Hepatocyte (in vitro differentiated cells): ENCODE results near the gene NAP1L4. TPM values are rescaled to one million over a fixed set of nuclear protein-coding genes. Genes with fewer than 3 reads are reported as not detected.

Experiments used
- DNase-seq: peaks from one replicate; pipeline ENCODE4 v3.0.0-alpha.2; 2016; ENCODE audit warnings: low spot score
- H2AFZ ChIP-seq: fragments of 200-600 bp; sonication (generic); 2 replicates; pipeline ENCODE4 v1.6.0; 2016; ENCODE audit warnings: antibody characterized with exemption, mild to moderate bottlenecking
- H3K27ac ChIP-seq: fragments of 200-600 bp; sonication (generic); 2 replicates; pipeline ENCODE4 v1.5.1; 2016; ENCODE audit warnings: mild to moderate bottlenecking
- H3K27me3 ChIP-seq: fragments of 200-600 bp; sonication (generic); 2 replicates; pipeline ENCODE4 v1.6.1; 2016
- H3K36me3 ChIP-seq: fragments of 200-600 bp; sonication (generic); replicated peaks from 2 replicates; pipeline ENCODE4 v1.5.1; 2016; ENCODE audit warnings: low read depth; ENCODE audit not compliant: insufficient read depth
- H3K4me1 ChIP-seq: fragments of 200-600 bp; sonication (generic); 2 replicates; pipeline ENCODE4 v1.5.1; 2016; ENCODE audit warnings: mild to moderate bottlenecking, moderate library complexity; ENCODE audit not compliant: insufficient read depth
- H3K4me2 ChIP-seq: fragments of 200-600 bp; sonication (generic); 2 replicates; pipeline ENCODE4 v1.6.0; 2016
- H3K4me3 ChIP-seq: fragments of 200-600 bp; sonication (generic); 2 replicates; pipeline ENCODE4 v1.5.1; 2016; ENCODE audit warnings: mild to moderate bottlenecking
- H3K79me2 ChIP-seq: fragments of 200-600 bp; sonication (generic); 2 replicates; pipeline ENCODE4 v1.6.0; 2017; ENCODE audit warnings: mild to moderate bottlenecking
- H3K9me2 ChIP-seq: fragments of 200-600 bp; sonication (generic); replicated peaks from 2 replicates; pipeline ENCODE4 v1.6.0; 2017; ENCODE audit warnings: mild to moderate bottlenecking; ENCODE audit not compliant: insufficient read depth
- H3K9me3 ChIP-seq: fragments of 200-600 bp; sonication (generic); 2 replicates; pipeline ENCODE4 v1.5.1; 2016; ENCODE audit warnings: low read depth, mild to moderate bottlenecking
- H4K20me1 ChIP-seq: fragments of 200-600 bp; sonication (generic); 2 replicates; pipeline ENCODE4 v1.6.0; 2016; ENCODE audit warnings: mild to moderate bottlenecking; ENCODE audit not compliant: insufficient read depth, poor library complexity, severe bottlenecking
- CTCF ChIP-seq: fragments of 200-600 bp; sonication (generic); IDR thresholded peaks from 2 replicates; pipeline ENCODE4 v1.5.1; 2016; ENCODE audit warnings: antibody characterized with exemption, mild to moderate bottlenecking; ENCODE audit not compliant: poor library complexity
- EZH2 ChIP-seq: fragments of 200-600 bp; sonication (generic); IDR thresholded peaks from 2 replicates; pipeline ENCODE4 v1.6.1; 2016; ENCODE audit warnings: antibody characterized with exemption, mild to moderate bottlenecking, borderline replicate concordance
- EZH2phosphoT487 ChIP-seq: fragments of 200-600 bp; sonication (generic); IDR thresholded peaks from one replicate; pipeline ENCODE4 v1.6.1; 2018; ENCODE audit warnings: antibody characterized with exemption, mild to moderate bottlenecking, low read depth, moderate library complexity; ENCODE audit not compliant: unreplicated experiment, severe bottlenecking
- WGBS: methylation state at CpG from one replicate; pipeline ENCODE4 v1.1.6; 2016; ENCODE audit warnings: low lambda C conversion rate; ENCODE audit errors: missing lambda C conversion rate; 5-methylcytosine and 5-hydroxymethylcytosine counted together
- polyA plus RNA-seq: library from polyadenylated mRNA; unstranded; fragments of >200 nt; fragmentation: Nextera tagmentation; extraction: Ambion mirVana; gene quantifications from 2 replicates; pipeline ENCODE4 v1.2.1, GENCODE V29; 2016
- total RNA-seq: library from RNA; depleted of rRNA; stranded (reverse); fragments of >200 nt; gene quantifications from 2 replicates; pipeline ENCODE4 v1.2.3, GENCODE V29; 2014

NAP1L4 gene
- total and polyA plus RNA-seq, 2 experiments from 2014 or later: 79.0 to 118 TPM

DNA sequence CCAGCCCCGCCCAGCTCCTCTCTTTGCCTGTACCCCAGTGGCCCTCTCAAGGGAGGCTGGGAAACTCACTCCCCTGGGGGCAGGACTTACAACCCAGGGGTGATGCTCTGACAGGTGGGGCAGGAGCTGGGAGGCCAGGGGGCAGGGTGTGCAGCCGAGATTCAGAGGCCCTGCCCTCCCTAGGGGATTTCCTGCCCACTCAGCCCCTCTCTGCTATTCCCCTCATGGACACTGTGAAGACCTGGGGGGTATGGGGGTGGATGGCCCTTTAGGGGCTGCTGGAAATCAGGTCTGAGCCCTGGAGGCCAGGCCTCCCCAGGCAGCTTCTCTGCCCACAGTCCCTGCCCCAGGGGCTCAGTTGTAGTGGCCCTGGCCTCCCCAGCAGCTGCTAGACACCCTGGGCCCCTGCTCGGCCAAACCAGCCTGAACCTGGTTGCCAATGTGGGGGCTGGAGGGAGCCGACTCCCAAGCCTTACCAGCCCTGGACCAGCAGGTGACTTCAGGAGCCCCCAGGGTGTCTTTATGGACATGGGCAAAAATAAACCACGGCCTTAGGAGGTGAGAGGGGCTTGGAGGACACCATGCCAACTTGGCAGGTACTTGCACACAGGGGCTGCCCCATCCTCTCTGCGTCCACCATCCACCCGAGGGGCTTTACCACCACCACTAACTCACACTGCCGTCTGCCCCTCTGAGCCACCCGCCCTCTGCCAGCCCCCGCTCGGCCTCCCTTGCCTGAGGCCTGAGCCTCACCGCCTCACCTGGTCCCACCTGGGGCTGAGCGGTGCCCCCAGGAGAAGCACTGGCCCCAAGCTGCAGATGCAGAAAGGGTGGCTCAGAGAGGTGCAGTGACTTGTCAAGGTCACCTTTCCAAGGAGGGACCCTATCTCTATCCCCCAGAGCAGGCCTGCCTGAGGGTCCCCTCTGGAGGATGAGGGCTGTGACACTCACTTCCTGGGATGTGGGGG is 60.1 kb downstream of the NAP1L4 start:
- no peak overlapping the region for H3K4me2 ChIP-seq
- no peak for TF ChIP-seq EZH2
- no peak for TF ChIP-seq CTCF
- TF ChIP-seq EZH2phosphoT487: no peak
- no peak overlapping the region for H2AFZ ChIP-seq
- H3K9me3 ChIP-seq: no peaks in the 10 kb centered on the region
- peaks cover 16% of the 10 kb centered on the region for H3K4me1 ChIP-seq
- no peaks in the 10 kb centered on the region for H3K9me2 ChIP-seq
- no peak for DNase-seq
- H3K4me3 ChIP-seq: no peak overlapping the region
- no peaks in the 10 kb centered on the region for H3K36me3 ChIP-seq
- 78% methylated on average over 12 of the region's 13 CpGs for WGBS
- no peaks in the 10 kb centered on the region for H4K20me1 ChIP-seq
- H3K79me2 ChIP-seq: no peaks in the 10 kb centered on the region
- no peak overlapping the region for H3K27ac ChIP-seq
- H3K27me3 ChIP-seq: peaks cover 23% of the 10 kb centered on the region

DNA sequence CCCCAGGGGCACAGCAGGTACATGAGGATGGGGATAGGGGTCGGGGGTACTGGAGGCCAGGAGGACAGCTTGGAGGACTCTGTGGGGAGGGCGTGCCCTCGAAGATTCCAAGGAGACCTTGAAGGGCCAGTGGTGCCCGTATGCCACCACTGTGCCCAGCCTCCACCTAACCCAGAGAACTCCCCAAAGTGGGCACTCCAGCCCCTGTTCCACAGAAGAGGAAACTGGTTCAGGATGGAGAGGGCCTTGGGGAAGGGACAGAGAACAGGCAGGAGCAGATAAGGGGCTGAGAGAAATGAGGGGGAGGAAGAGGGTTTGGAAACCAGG is 60.7 kb downstream of the NAP1L4 start:
- Histone ChIP-seq H3K9me3 (no peaks in the 10 kb centered on the region), H3K4me3 (no peak overlapping the region), H3K27me3 (peaks cover 26% of the 10 kb centered on the region), H3K79me2 (no peaks in the 10 kb centered on the region), H3K4me1 (peaks cover 16% of the 10 kb centered on the region), H3K9me2 (no peaks in the 10 kb centered on the region), H4K20me1 (no peaks in the 10 kb centered on the region), H3K4me2 (no peak overlapping the region), H2AFZ (no peak overlapping the region), H3K27ac (no peak overlapping the region), H3K36me3 (no peaks in the 10 kb centered on the region)
- DNase-seq: no peak
- WGBS: 85% methylated on average over 4 of the region's 4 CpGs
- no peak for TF ChIP-seq EZH2
- TF ChIP-seq CTCF: no peak
- TF ChIP-seq EZH2phosphoT487: no peak

- peak overlapping the region; percentile 88 for H3K4me2 ChIP-seq
- H3K27ac ChIP-seq: peak overlapping the region; percentile 94
- WGBS: 44% methylated on average over 14 of the region's 21 CpGs
- H3K27me3 ChIP-seq: peaks cover 26% of the 10 kb centered on the region
- no peaks in the 10 kb centered on the region for H3K36me3 ChIP-seq
- H4K20me1 ChIP-seq: no peaks in the 10 kb centered on the region
- peak; percentile 90 for DNase-seq
- peak overlapping the region; percentile 18 for H2AFZ ChIP-seq
- no peaks in the 10 kb centered on the region for H3K9me2 ChIP-seq
- no peak overlapping the region for H3K4me3 ChIP-seq
- TF ChIP-seq CTCF (peak; percentile 56), EZH2phosphoT487 (no peak), EZH2 (no peak)
- H3K4me1 ChIP-seq: peaks cover 16% of the 10 kb centered on the region
- H3K79me2 ChIP-seq: no peaks in the 10 kb centered on the region
- H3K9me3 ChIP-seq: no peaks in the 10 kb centered on the region
These were observed 61.3 kb downstream of the NAP1L4 start for GRCh38 chr11:2930704-2931419.
